Measurements from ENCODE around the gene ZNF334.

DNA sequence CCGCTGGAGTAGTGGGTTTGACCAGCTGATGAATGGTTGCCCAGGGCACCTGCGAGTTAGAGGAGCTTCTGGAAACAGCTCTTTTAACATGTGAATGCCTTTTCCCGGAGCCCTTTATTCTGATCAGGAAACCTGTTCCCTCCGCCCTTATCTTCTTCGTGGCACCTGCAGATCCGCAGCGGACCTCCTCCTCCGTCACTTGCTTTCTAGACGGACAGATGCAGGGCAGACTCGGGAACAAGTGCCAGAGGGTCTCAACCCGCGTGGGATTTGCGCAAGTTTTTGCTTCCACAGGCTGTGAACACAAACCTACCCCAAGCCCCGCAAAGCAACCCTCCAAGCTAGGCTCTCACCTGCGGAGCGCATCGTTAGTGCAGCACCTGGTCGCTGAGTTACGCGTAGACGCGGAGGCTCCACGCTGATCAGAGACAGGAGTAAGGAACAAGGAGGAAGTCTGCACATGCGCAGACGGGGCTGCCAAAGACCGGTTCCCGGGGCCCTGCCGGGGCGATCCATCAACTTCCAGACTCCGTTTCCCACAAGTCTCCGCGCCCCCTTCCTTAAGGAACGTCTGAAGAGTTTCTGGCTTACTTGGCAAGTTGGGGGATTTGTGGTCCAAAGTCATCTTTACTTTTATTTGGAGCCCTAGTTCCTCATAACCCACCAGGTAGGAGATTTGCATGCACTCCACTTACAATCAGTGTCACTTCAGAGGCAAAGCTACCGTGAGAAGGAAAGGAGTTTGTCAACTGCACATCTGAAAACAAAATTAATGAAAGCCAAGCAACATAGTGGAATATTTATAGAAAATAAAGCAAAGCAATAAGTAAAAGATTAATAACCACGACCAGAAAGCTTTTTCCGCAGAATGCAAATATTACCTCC lies 54.3 kb downstream of the ZNF334 start:
- TF ChIP-seq POLR2AphosphoS5 (IDR thresholded peaks at IDR 0.05) (no peak), POLR2A (IDR thresholded peaks at IDR 0.05) (no peak)
- TF ChIP-seq, protein P1, sequence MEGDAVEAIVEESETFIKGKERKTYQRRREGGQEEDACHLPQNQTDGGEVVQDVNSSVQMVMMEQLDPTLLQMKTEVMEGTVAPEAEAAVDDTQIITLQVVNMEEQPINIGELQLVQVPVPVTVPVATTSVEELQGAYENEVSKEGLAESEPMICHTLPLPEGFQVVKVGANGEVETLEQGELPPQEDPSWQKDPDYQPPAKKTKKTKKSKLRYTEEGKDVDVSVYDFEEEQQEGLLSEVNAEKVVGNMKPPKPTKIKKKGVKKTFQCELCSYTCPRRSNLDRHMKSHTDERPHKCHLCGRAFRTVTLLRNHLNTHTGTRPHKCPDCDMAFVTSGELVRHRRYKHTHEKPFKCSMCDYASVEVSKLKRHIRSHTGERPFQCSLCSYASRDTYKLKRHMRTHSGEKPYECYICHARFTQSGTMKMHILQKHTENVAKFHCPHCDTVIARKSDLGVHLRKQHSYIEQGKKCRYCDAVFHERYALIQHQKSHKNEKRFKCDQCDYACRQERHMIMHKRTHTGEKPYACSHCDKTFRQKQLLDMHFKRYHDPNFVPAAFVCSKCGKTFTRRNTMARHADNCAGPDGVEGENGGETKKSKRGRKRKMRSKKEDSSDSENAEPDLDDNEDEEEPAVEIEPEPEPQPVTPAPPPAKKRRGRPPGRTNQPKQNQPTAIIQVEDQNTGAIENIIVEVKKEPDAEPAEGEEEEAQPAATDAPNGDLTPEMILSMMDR (IDR thresholded peaks at IDR 0.05): no peak

All from gastroesophageal sphincter (tissue), 3 donors.